K562 (cell line): ENCODE measurements around the gene RPL27. TPM values are rescaled to one million over a fixed set of nuclear protein-coding genes. Genes with fewer than 3 reads are reported as not detected.

ENCODE experiments used
- CSDE1 ChIP-seq, 2 experiments: fragments of 450-650 bp; IDR thresholded peaks; 2 replicates each; pipeline ENCODE4 v1.6.1; 2016; ENCODE audit warnings: mild to moderate bottlenecking in 1 of 2
- DLX4 ChIP-seq: fragments of 250-450 bp; sonication (Bioruptor Pico); IDR thresholded peaks from 2 replicates; pipeline ENCODE4 v1.6.1; 2021; ENCODE audit warnings: mild to moderate bottlenecking
- MBD1 ChIP-seq: fragments of 250-450 bp; sonication (Bioruptor Pico); IDR thresholded peaks from 2 replicates; pipeline ENCODE4 v1.8.0; 2022; ENCODE audit warnings: inconsistent platforms
- MGA ChIP-seq: fragments of 450-650 bp; IDR thresholded peaks from 2 replicates; pipeline ENCODE4 v1.6.1; 2016; ENCODE audit warnings: mild to moderate bottlenecking, moderate library complexity
- POLR3A ChIP-seq: IDR thresholded peaks from 2 replicates; pipeline ENCODE4 v1.6.1; 2011; ENCODE audit warnings: borderline replicate concordance, mild to moderate bottlenecking, moderate library complexity; ENCODE audit not compliant: insufficient read length, insufficient read depth; ENCODE audit errors: extremely low read depth
- ZBTB49 ChIP-seq: sonication (generic); formaldehyde crosslinking; IDR thresholded peaks from 2 replicates; pipeline ENCODE4 v1.8.0; 2022; ENCODE audit warnings: missing genetic modification reagents, mild to moderate bottlenecking, borderline replicate concordance
- polyA plus RNA-seq, 8 experiments: library from polyadenylated mRNA; depleted of rRNA in 4 of 8; stranded (reverse) in 5 of 8; unstranded in 3 of 8; fragments of >200 nt; fragmentation: Nextera tagmentation in 2 of 8; fragmentation: Illumina TruSeq in 1 of 8; extraction: Ambion mirVana in 2 of 8; extraction: Trizol in 1 of 8; gene quantifications; 2 replicates each; pipeline versions ENCODE4 v1.2.1 to v1.2.3, GENCODE V29; 2011 to 2014; ENCODE audit warnings: inconsistent platforms in 1 of 8, missing spikeins in 1 of 8
- total RNA-seq, 7 experiments: library from RNA; depleted of rRNA in 6 of 7; stranded (reverse); fragments of >200 nt in 6 of 7; fragmentation: Illumina TruSeq in 2 of 7; extraction: Trizol in 2 of 7; gene quantifications; 2 replicates each; pipeline versions ENCODE4 v1.2.1 to v1.2.3, GENCODE V29; 2011 to 2021; ENCODE audit warnings: low replicate concordance in 1 of 7
- TF ChIP-seq, protein P1 (sequence below): sonication (generic); formaldehyde crosslinking; IDR thresholded peaks from 2 replicates; pipeline ENCODE4 v1.8.0; 2022; ENCODE audit warnings: mild to moderate bottlenecking, missing genetic modification reagents

Gene RPL27
- total and polyA plus RNA-seq, 9 of the 15 experiments (the other 6 are each of a cell fraction or from before 2014, with no cell fraction given) = 1,539 to 6,155 (median 3,710) TPM

DNA sequence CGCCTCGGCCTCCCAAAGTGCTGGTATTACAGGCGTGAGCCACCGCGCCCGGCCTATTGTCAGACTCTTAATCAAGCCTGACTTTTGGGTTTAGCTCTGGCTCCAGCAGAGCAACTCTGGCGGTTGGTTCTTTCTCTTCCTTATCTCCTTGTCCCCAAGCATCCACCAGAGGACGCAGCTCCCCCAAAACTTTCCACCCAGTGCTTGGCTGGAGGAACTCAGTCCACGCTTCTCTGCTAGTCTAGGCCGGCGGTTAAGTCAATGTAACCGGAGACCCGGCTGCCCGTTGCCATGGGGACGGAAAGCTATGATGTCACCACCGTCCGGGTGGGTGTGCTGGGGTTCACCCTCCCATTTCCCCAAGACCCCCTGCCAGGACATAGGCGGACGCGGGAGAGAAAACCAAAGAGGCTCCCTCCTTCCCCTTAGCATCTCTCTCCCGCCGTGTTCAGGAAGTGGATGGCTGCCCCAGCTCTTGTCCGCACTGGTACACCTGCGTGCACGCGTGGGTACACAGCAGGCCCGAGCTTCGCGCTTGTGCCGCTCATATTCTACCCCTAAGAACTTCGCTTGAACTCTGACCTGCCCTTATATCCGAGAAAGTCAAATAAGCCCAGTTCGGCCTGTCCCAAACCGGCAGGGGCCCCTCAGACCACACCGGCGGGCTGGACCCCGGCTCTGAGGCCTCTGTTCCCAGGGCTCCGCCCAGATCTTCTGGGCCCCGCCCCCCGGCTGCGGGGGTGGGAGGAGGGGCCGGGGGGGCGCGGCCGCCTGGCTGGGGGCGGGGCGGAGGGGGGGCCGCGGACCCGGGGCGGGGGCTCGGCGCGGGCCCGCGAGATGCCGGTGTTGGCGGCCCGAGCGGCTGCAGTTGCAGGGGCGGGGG lies 26.4 kb downstream of the RPL27 start, which contains the start of gene RND2 (continued):
- TF ChIP-seq MGA (peak; percentile 42), POLR3A (no peak), ZBTB49 (no peak), MBD1 (CRISPR knock-in tag) (no peak), CSDE1 (IDR thresholded peaks at IDR 0.05) (peak in 1 of 2 experiments; percentile 92; a peak in 2 of 4 replicates), DLX4 (CRISPR knock-in tag) (no peak)
- TF ChIP-seq, protein P1, sequence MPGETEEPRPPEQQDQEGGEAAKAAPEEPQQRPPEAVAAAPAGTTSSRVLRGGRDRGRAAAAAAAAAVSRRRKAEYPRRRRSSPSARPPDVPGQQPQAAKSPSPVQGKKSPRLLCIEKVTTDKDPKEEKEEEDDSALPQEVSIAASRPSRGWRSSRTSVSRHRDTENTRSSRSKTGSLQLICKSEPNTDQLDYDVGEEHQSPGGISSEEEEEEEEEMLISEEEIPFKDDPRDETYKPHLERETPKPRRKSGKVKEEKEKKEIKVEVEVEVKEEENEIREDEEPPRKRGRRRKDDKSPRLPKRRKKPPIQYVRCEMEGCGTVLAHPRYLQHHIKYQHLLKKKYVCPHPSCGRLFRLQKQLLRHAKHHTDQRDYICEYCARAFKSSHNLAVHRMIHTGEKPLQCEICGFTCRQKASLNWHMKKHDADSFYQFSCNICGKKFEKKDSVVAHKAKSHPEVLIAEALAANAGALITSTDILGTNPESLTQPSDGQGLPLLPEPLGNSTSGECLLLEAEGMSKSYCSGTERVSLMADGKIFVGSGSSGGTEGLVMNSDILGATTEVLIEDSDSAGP (CRISPR knock-in tag) = no peak
